ENCODE measurements around the gene ATXN2.

DNA sequence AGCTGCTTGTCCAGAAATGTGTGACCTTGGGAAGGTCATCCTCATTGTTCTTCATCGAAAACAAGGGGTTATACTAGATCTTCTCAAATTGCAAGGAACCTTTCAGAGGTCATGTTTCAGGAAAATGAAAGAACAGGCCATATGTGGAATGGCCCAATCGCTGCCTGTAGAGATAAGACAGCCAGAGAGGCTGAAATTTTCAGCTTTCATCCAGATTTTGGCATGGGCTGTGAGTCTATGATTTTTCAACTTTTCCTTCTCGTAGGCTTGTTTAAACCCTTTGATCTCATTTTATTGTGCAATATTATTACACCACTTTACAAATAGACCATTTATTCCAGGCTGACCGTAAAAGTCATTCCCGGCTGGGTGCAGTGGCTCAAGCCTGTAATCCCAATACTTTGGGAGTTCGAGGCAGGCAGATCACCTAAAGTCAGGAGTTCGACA lies 17.1 kb upstream of the ATXN2 start:
- TF ChIP-seq, protein P1, sequence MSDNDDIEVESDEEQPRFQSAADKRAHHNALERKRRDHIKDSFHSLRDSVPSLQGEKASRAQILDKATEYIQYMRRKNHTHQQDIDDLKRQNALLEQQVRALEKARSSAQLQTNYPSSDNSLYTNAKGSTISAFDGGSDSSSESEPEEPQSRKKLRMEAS (IDR thresholded peaks at IDR 0.05), result no peak
- TF ChIP-seq TCF12 (IDR thresholded peaks at IDR 0.05; ENCODE audit: low read depth), result no peak
- no peak for TF ChIP-seq ZBTB7A (IDR thresholded peaks at IDR 0.05; ENCODE audit: low read depth)
- TF ChIP-seq YY1 (IDR thresholded peaks at IDR 0.05; ENCODE audit: low read depth), result no peak

All from Ishikawa (cell line).